H1 (cell line): ENCODE measurements around the gene HSFX4. TPM values are rescaled to one million over a fixed set of nuclear protein-coding genes. Genes with fewer than 3 reads are reported as not detected.

Source experiments
- BRCA1 ChIP-seq: IDR thresholded peaks from 2 replicates; pipeline ENCODE4 v1.6.1; 2012; ENCODE audit warnings: low read depth, low read length, improper control_type of control experiment
- EZH2 ChIP-seq: fragments of 200-600 bp; sonication (generic); IDR thresholded peaks from 2 replicates; pipeline ENCODE4 v1.7.1; 2012; ENCODE audit warnings: low read depth, mild to moderate bottlenecking, moderate library complexity, low read length, inconsistent platforms; ENCODE audit not compliant: severe bottlenecking
- FOSL1 ChIP-seq: IDR thresholded peaks from 2 replicates; pipeline ENCODE4 v1.6.1; 2011; ENCODE audit warnings: mild to moderate bottlenecking, low read depth, low read length, moderate library complexity; ENCODE audit not compliant: insufficient read depth
- GTF2F1 ChIP-seq: IDR thresholded peaks from 2 replicates; pipeline ENCODE4 v1.6.1; 2012; ENCODE audit warnings: low read depth, low read length, improper control_type of control experiment, borderline replicate concordance
- KDM5A ChIP-seq: fragments of 200-600 bp; IDR thresholded peaks from 2 replicates; pipeline ENCODE4 v1.7.1; 2012; ENCODE audit warnings: mild to moderate bottlenecking, low read length, inconsistent platforms, mixed read lengths
- PHF8 ChIP-seq: fragments of 200-600 bp; sonication (generic); conservative IDR thresholded peaks from 2 replicates; pipeline ENCODE4 v1.7.1; 2012; ENCODE audit warnings: low read depth, mild to moderate bottlenecking, inconsistent platforms, low read length, moderate library complexity
- RNF2 ChIP-seq: fragments of 200-900, 300-1000 bp; sonication (generic); IDR thresholded peaks from 2 replicates; pipeline ENCODE4 v1.7.1; 2016; ENCODE audit warnings: borderline replicate concordance, low read depth, mild to moderate bottlenecking, antibody characterized with exemption, low read length; ENCODE audit not compliant: poor library complexity, severe bottlenecking; ENCODE audit errors: missing control alignments
- SRF ChIP-seq: IDR thresholded peaks from 2 replicates; pipeline ENCODE4 v1.6.1; 2011; ENCODE audit warnings: mild to moderate bottlenecking, low read depth, low read length, moderate library complexity
- TBP ChIP-seq: IDR thresholded peaks from 2 replicates; pipeline ENCODE4 v1.6.1; 2011; ENCODE audit warnings: low read depth, low read length, improper control_type of control experiment
- ZNF274 ChIP-seq: IDR thresholded peaks from 2 replicates; pipeline ENCODE4 v1.7.0; 2012; ENCODE audit warnings: low read length, borderline replicate concordance; ENCODE audit errors: extremely low read depth
- polyA plus RNA-seq, 7 experiments: library from polyadenylated mRNA; depleted of rRNA in 3 of 7; stranded (reverse) in 5 of 7; unstranded in 2 of 7; fragments of >200 nt in 5 of 7; fragments of 200-250 nt in 2 of 7; gene quantifications; 1 replicate in 5 of 7; 2 replicates in 1 of 7; 4 replicates in 1 of 7; pipeline versions ENCODE4 v1.2.1 to v1.2.3, GENCODE V29; 2011 to 2013; ENCODE audit warnings: missing spikeins in 2 of 7, mixed read lengths in 2 of 7
- total RNA-seq: library from RNA; stranded (reverse); fragmentation: NEBNext Ultra II Directional; extraction: Animal tissue kit (Norgen Biotek cat#: 25700); gene quantifications from 2 replicates; pipeline ENCODE4 v1.2.1, GENCODE V29; 2021
- TF ChIP-seq, protein P1 (sequence below): fragments of 300-600 bp; sonication (generic); IDR thresholded peaks from 2 replicates; pipeline ENCODE4 v1.7.1; 2012; ENCODE audit warnings: low read length, moderate library complexity, mild to moderate bottlenecking, inconsistent platforms; ENCODE audit not compliant: insufficient replicate concordance

The HSFX4 gene
- total and polyA plus RNA-seq, 2 of the 8 experiments (the other 6 are each of a cell fraction or from before 2014, with no cell fraction given) = not detected

GRCh38 chrX:149908308-149908707, 21.1 kb upstream of the HSFX4 start (continued):
- TF ChIP-seq, protein P1, sequence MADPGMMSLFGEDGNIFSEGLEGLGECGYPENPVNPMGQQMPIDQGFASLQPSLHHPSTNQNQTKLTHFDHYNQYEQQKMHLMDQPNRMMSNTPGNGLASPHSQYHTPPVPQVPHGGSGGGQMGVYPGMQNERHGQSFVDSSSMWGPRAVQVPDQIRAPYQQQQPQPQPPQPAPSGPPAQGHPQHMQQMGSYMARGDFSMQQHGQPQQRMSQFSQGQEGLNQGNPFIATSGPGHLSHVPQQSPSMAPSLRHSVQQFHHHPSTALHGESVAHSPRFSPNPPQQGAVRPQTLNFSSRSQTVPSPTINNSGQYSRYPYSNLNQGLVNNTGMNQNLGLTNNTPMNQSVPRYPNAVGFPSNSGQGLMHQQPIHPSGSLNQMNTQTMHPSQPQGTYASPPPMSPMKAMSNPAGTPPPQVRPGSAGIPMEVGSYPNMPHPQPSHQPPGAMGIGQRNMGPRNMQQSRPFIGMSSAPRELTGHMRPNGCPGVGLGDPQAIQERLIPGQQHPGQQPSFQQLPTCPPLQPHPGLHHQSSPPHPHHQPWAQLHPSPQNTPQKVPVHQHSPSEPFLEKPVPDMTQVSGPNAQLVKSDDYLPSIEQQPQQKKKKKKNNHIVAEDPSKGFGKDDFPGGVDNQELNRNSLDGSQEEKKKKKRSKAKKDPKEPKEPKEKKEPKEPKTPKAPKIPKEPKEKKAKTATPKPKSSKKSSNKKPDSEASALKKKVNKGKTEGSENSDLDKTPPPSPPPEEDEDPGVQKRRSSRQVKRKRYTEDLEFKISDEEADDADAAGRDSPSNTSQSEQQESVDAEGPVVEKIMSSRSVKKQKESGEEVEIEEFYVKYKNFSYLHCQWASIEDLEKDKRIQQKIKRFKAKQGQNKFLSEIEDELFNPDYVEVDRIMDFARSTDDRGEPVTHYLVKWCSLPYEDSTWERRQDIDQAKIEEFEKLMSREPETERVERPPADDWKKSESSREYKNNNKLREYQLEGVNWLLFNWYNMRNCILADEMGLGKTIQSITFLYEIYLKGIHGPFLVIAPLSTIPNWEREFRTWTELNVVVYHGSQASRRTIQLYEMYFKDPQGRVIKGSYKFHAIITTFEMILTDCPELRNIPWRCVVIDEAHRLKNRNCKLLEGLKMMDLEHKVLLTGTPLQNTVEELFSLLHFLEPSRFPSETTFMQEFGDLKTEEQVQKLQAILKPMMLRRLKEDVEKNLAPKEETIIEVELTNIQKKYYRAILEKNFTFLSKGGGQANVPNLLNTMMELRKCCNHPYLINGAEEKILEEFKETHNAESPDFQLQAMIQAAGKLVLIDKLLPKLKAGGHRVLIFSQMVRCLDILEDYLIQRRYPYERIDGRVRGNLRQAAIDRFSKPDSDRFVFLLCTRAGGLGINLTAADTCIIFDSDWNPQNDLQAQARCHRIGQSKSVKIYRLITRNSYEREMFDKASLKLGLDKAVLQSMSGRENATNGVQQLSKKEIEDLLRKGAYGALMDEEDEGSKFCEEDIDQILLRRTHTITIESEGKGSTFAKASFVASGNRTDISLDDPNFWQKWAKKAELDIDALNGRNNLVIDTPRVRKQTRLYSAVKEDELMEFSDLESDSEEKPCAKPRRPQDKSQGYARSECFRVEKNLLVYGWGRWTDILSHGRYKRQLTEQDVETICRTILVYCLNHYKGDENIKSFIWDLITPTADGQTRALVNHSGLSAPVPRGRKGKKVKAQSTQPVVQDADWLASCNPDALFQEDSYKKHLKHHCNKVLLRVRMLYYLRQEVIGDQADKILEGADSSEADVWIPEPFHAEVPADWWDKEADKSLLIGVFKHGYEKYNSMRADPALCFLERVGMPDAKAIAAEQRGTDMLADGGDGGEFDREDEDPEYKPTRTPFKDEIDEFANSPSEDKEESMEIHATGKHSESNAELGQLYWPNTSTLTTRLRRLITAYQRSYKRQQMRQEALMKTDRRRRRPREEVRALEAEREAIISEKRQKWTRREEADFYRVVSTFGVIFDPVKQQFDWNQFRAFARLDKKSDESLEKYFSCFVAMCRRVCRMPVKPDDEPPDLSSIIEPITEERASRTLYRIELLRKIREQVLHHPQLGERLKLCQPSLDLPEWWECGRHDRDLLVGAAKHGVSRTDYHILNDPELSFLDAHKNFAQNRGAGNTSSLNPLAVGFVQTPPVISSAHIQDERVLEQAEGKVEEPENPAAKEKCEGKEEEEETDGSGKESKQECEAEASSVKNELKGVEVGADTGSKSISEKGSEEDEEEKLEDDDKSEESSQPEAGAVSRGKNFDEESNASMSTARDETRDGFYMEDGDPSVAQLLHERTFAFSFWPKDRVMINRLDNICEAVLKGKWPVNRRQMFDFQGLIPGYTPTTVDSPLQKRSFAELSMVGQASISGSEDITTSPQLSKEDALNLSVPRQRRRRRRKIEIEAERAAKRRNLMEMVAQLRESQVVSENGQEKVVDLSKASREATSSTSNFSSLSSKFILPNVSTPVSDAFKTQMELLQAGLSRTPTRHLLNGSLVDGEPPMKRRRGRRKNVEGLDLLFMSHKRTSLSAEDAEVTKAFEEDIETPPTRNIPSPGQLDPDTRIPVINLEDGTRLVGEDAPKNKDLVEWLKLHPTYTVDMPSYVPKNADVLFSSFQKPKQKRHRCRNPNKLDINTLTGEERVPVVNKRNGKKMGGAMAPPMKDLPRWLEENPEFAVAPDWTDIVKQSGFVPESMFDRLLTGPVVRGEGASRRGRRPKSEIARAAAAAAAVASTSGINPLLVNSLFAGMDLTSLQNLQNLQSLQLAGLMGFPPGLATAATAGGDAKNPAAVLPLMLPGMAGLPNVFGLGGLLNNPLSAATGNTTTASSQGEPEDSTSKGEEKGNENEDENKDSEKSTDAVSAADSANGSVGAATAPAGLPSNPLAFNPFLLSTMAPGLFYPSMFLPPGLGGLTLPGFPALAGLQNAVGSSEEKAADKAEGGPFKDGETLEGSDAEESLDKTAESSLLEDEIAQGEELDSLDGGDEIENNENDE = no peak
- TF ChIP-seq TBP = no peak
- no peak for TF ChIP-seq ZNF274
- TF ChIP-seq GTF2F1 = no peak
- TF ChIP-seq RNF2 = no peak
- TF ChIP-seq BRCA1 = no peak
- no peak for TF ChIP-seq SRF
- TF ChIP-seq FOSL1 = no peak
- no peak for TF ChIP-seq PHF8
- TF ChIP-seq KDM5A = no peak
- TF ChIP-seq EZH2 = no peak
